MM.1S (cell line): Measurements from ENCODE around the gene RABEP1.

ENCODE experiments used
- EZH2 ChIP-seq: fragments of 300-600 bp; sonication (generic); optimal IDR thresholded peaks from 2 replicates; pipeline ENCODE3; 2017; ENCODE audit warnings: low read depth, mild to moderate bottlenecking, antibody characterized with exemption, low read length, mixed read lengths
- EZH2phosphoT487 ChIP-seq: fragments of 300-600 bp; sonication (generic); IDR thresholded peaks from 2 replicates; pipeline ENCODE4 v1.6.1; 2018; ENCODE audit warnings: antibody characterized with exemption, low read length
- TF ChIP-seq, protein P1 (sequence below): fragments of 300-600 bp; sonication (generic); IDR thresholded peaks from 2 replicates; pipeline ENCODE4 v1.5.1; 2016; ENCODE audit warnings: antibody characterized with exemption, low read length, mixed read lengths

- TF ChIP-seq, protein P1, sequence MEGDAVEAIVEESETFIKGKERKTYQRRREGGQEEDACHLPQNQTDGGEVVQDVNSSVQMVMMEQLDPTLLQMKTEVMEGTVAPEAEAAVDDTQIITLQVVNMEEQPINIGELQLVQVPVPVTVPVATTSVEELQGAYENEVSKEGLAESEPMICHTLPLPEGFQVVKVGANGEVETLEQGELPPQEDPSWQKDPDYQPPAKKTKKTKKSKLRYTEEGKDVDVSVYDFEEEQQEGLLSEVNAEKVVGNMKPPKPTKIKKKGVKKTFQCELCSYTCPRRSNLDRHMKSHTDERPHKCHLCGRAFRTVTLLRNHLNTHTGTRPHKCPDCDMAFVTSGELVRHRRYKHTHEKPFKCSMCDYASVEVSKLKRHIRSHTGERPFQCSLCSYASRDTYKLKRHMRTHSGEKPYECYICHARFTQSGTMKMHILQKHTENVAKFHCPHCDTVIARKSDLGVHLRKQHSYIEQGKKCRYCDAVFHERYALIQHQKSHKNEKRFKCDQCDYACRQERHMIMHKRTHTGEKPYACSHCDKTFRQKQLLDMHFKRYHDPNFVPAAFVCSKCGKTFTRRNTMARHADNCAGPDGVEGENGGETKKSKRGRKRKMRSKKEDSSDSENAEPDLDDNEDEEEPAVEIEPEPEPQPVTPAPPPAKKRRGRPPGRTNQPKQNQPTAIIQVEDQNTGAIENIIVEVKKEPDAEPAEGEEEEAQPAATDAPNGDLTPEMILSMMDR = no peak
- TF ChIP-seq EZH2 (no peak), EZH2phosphoT487 (no peak)
These were observed 126.1 kb downstream of the RABEP1 start for GRCh38 chr17:5408186-5408585.
